H9 (cell line): ENCODE data around the gene ATRIP. TPM values are rescaled to one million over a fixed set of nuclear protein-coding genes. Genes with fewer than 3 reads are reported as not detected.

Source experiments
- DNase-seq: peaks from one replicate; pipeline ENCODE4 v3.0.0-alpha.2; 2017
- H2AFZ ChIP-seq: one replicate; pipeline ENCODE4 v1.6.1; 2013; ENCODE audit warnings: mild to moderate bottlenecking, low read length, control low read depth, moderate library complexity
- H2AK5ac ChIP-seq: 2 replicates; pipeline ENCODE4 v1.6.1; 2013; ENCODE audit warnings: low read length, control low read depth, mixed read lengths; ENCODE audit not compliant: insufficient read length
- H2BK120ac ChIP-seq: one replicate; pipeline ENCODE4 v1.6.1; 2013; ENCODE audit warnings: low read depth, mild to moderate bottlenecking, low read length, control low read depth, inconsistent platforms; ENCODE audit not compliant: poor library complexity, severe bottlenecking
- H2BK12ac ChIP-seq: 2 replicates; pipeline ENCODE4 v1.6.1; 2013; ENCODE audit warnings: low read length, control low read depth, mixed read lengths, low read depth; ENCODE audit not compliant: insufficient read length
- H2BK15ac ChIP-seq: 2 replicates; pipeline ENCODE4 v1.6.1; 2013; ENCODE audit warnings: low read depth, low read length, control low read depth
- H2BK20ac ChIP-seq: one replicate; pipeline ENCODE4 v1.6.1; 2013; ENCODE audit warnings: low read depth, mild to moderate bottlenecking, low read length, control low read depth, inconsistent platforms; ENCODE audit not compliant: poor library complexity, severe bottlenecking
- H2BK5ac ChIP-seq: 2 replicates; pipeline ENCODE4 v1.6.1; 2013; ENCODE audit warnings: low read length, control low read depth, mixed read lengths; ENCODE audit not compliant: insufficient read length
- H3K14ac ChIP-seq: 2 replicates; pipeline ENCODE4 v1.6.1; 2013; ENCODE audit warnings: low read length, control low read depth; ENCODE audit not compliant: insufficient read depth
- H3K18ac ChIP-seq: 2 replicates; pipeline ENCODE4 v1.6.1; 2013; ENCODE audit warnings: low read depth, mild to moderate bottlenecking, mixed read lengths, low read length, control low read depth; ENCODE audit not compliant: insufficient read length
- H3K23ac ChIP-seq: 2 replicates; pipeline ENCODE4 v1.6.1; 2013; ENCODE audit warnings: low read length, control low read depth, mixed read lengths, low read depth; ENCODE audit not compliant: insufficient read length
- H3K23me2 ChIP-seq: 2 replicates; pipeline ENCODE4 v1.6.1; 2013; ENCODE audit warnings: low read depth, mild to moderate bottlenecking, mixed read lengths, low read length, control low read depth; ENCODE audit not compliant: insufficient read length, poor library complexity, severe bottlenecking
- H3K27ac ChIP-seq: 2 replicates; pipeline ENCODE4 v1.5.1; 2013; ENCODE audit warnings: low read length, control low read depth, mixed read lengths, low read depth; ENCODE audit not compliant: insufficient read length
- H3K27me3 ChIP-seq: 2 replicates; pipeline ENCODE4 v1.6.1; 2013; ENCODE audit warnings: low read length, control low read depth, inconsistent platforms; ENCODE audit not compliant: insufficient read depth
- H3K4ac ChIP-seq: 2 replicates; pipeline ENCODE4 v1.6.1; 2013; ENCODE audit warnings: low read depth, mild to moderate bottlenecking, control low read depth, inconsistent platforms, low read length, moderate library complexity
- H3K4me1 ChIP-seq: 2 replicates; pipeline ENCODE4 v1.6.1; 2013; ENCODE audit warnings: low read length, control low read depth, inconsistent platforms; ENCODE audit not compliant: insufficient read depth
- H3K4me2 ChIP-seq: 2 replicates; pipeline ENCODE4 v1.6.1; 2013; ENCODE audit warnings: low read length, control low read depth, mixed read lengths; ENCODE audit not compliant: insufficient read length, insufficient read depth
- H3K56ac ChIP-seq: 2 replicates; pipeline ENCODE4 v1.6.1; 2013; ENCODE audit warnings: low read depth, mild to moderate bottlenecking, mixed read lengths, low read length, control low read depth; ENCODE audit not compliant: insufficient read length
- H3K79me1 ChIP-seq: 2 replicates; pipeline ENCODE4 v1.6.1; 2013; ENCODE audit warnings: low read depth, mild to moderate bottlenecking, moderate library complexity, low read length, control low read depth, inconsistent platforms; ENCODE audit not compliant: insufficient read depth, poor library complexity, severe bottlenecking
- H3K79me2 ChIP-seq: 2 replicates; pipeline ENCODE4 v1.6.1; 2013; ENCODE audit warnings: low read length, control low read depth, inconsistent platforms; ENCODE audit not compliant: insufficient read depth
- H3K9ac ChIP-seq: 2 replicates; pipeline ENCODE4 v1.6.1; 2013; ENCODE audit warnings: low read length, control low read depth, mixed read lengths; ENCODE audit not compliant: insufficient read length; ENCODE audit errors: extremely low read depth
- H3K9me3 ChIP-seq: one replicate; pipeline ENCODE4 v1.6.1; 2013; ENCODE audit warnings: low read depth, low read length, inconsistent platforms; ENCODE audit not compliant: control insufficient read depth
- H3T11ph ChIP-seq: one replicate; pipeline ENCODE4 v1.6.1; 2013; ENCODE audit warnings: mild to moderate bottlenecking, low read length, control low read depth, inconsistent platforms
- H4K20me1 ChIP-seq: one replicate; pipeline ENCODE4 v1.6.1; 2013; ENCODE audit not compliant: control insufficient read depth, insufficient read length, insufficient read depth
- H4K5ac ChIP-seq: 2 replicates; pipeline ENCODE4 v1.6.1; 2013; ENCODE audit warnings: low read depth, mild to moderate bottlenecking, mixed read lengths, low read length, control low read depth; ENCODE audit not compliant: insufficient read length
- H4K8ac ChIP-seq: replicated peaks from 2 replicates; pipeline ENCODE4 v1.6.1; 2013; ENCODE audit warnings: low read length, control low read depth, mixed read lengths, low read depth; ENCODE audit not compliant: insufficient read length
- H4K91ac ChIP-seq: 2 replicates; pipeline ENCODE4 v1.6.1; 2013; ENCODE audit warnings: low read depth, mild to moderate bottlenecking, moderate library complexity, mixed read lengths, low read length, control low read depth; ENCODE audit not compliant: insufficient read length
- H3K27ac Mint-ChIP-seq, 3 experiments: 2 replicates in 2 of 3; 3 replicates in 1 of 3; pipeline ENCODE4 v1.8.0; 2020 to 2021; ENCODE audit warnings: mixed read lengths in 3 of 3, mild to moderate bottlenecking in 1 of 3, moderate library complexity in 1 of 3
- H3K27me3 Mint-ChIP-seq: 2 replicates; pipeline ENCODE4 v1.8.0; 2021; ENCODE audit warnings: low read depth, mild to moderate bottlenecking, moderate library complexity, mixed read lengths
- H3K36me3 Mint-ChIP-seq, 3 experiments: 2 replicates in 2 of 3; 3 replicates in 1 of 3; pipeline ENCODE4 v1.8.0; 2020 to 2021; ENCODE audit warnings: low read depth in 3 of 3, mixed read lengths in 3 of 3; ENCODE audit not compliant: insufficient read depth in 1 of 3
- H3K4me1 Mint-ChIP-seq, 2 experiments: 2 replicates each; pipeline ENCODE4 v1.8.0; 2020; ENCODE audit warnings: mixed read lengths in 2 of 2
- H3K4me3 Mint-ChIP-seq, 2 experiments: 2 replicates in 1 of 2; 3 replicates in 1 of 2; pipeline ENCODE4 v1.8.0; 2020 to 2021; ENCODE audit warnings: mild to moderate bottlenecking in 2 of 2, mixed read lengths in 2 of 2, moderate library complexity in 1 of 2
- H3K9me3 Mint-ChIP-seq, 2 experiments: 2 replicates in 1 of 2; 3 replicates in 1 of 2; pipeline ENCODE4 v1.8.0; 2020; ENCODE audit warnings: mild to moderate bottlenecking in 2 of 2, mixed read lengths in 2 of 2, moderate library complexity in 1 of 2
- WGBS: extraction: QIAGEN DNeasy Blood & Tissue Kit; methylation state at CpG from one replicate; pipeline ENCODE4 v1.1.7; 2013; ENCODE audit warnings: missing lambda C conversion rate, low lambda C conversion rate, mixed read lengths; ENCODE audit not compliant: insufficient read length; ENCODE audit errors: extremely low coverage; 5-methylcytosine and 5-hydroxymethylcytosine counted together
- total RNA-seq: library from RNA; stranded (reverse); gene quantifications from 2 replicates; pipeline ENCODE4 v1.2.1, GENCODE V29; 2021
- TF ChIP-seq, protein P1 (sequence below): fragments of 200-600 bp; sonication (generic); conservative IDR thresholded peaks from 3 replicates; pipeline ENCODE4 v1.8.0; 2021; ENCODE audit warnings: antibody characterized with exemption, mild to moderate bottlenecking

ATRIP gene
- total RNA-seq, 1 experiment from 2014 or later, result 16.3 TPM

DNA sequence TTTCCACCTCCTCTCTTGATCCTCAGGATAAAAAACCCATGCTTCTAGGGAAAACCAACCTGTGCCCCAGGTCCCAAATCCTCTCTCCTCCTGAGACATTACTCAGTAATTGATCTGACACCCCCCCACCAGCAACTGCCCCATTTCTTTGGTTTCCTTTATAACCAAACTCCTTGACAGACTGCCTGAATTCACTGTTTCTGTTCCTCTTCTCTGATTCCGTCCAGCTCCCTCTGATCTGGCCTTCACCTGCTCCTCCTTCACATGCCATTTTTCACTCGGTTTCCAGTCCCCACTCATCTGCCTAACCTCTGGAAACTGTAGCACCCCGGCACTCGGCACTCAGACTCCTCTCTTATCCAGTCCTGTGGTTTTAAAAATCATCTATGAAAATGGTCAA is 8.7 kb upstream of the ATRIP start:
- peaks cover 5% of the 10 kb centered on the region for H3K79me1 ChIP-seq
- H3K4me2 ChIP-seq, result no peak overlapping the region
- no peak overlapping the region for H2BK12ac ChIP-seq
- no peak overlapping the region for H2AFZ ChIP-seq
- no peak overlapping the region for H3K9ac ChIP-seq
- H4K8ac ChIP-seq, result no peak overlapping the region
- H3K18ac ChIP-seq, result no peak overlapping the region
- no peak overlapping the region for H3K23ac ChIP-seq
- Mint-ChIP-seq H3K4me1 (peaks cover 15 to 22% of the 10 kb centered on the region in 2 experiments), H3K36me3 (peaks cover 23 to 52% (median 36%) of the 10 kb centered on the region in 3 experiments; a peak in 6 of 7 replicates), H3K27me3 (no peaks in the 10 kb centered on the region), H3K9me3 (no peaks in the 10 kb centered on the region), H3K4me3 (peak overlapping the region in 1 of 2 experiments; percentile 6; a peak in 1 of 5 replicates), H3K27ac (no peak overlapping the region; a peak in 2 of 7 replicates)
- peaks cover 5% of the 10 kb centered on the region; the same call in 1 of the 2 replicates for H3K79me2 ChIP-seq
- no peak overlapping the region for H3K56ac ChIP-seq
- no peak overlapping the region for H2BK5ac ChIP-seq
- H3K4ac ChIP-seq, result no peak overlapping the region
- no peaks in the 10 kb centered on the region for H3K9me3 ChIP-seq
- H3K27me3 ChIP-seq, result no peaks in the 10 kb centered on the region
- no peak for DNase-seq
- H4K5ac ChIP-seq, result no peak overlapping the region
- no peak overlapping the region for H2BK120ac ChIP-seq
- H3K23me2 ChIP-seq, result no peaks in the 10 kb centered on the region
- no peaks in the 10 kb centered on the region for H4K20me1 ChIP-seq
- TF ChIP-seq, protein P1, sequence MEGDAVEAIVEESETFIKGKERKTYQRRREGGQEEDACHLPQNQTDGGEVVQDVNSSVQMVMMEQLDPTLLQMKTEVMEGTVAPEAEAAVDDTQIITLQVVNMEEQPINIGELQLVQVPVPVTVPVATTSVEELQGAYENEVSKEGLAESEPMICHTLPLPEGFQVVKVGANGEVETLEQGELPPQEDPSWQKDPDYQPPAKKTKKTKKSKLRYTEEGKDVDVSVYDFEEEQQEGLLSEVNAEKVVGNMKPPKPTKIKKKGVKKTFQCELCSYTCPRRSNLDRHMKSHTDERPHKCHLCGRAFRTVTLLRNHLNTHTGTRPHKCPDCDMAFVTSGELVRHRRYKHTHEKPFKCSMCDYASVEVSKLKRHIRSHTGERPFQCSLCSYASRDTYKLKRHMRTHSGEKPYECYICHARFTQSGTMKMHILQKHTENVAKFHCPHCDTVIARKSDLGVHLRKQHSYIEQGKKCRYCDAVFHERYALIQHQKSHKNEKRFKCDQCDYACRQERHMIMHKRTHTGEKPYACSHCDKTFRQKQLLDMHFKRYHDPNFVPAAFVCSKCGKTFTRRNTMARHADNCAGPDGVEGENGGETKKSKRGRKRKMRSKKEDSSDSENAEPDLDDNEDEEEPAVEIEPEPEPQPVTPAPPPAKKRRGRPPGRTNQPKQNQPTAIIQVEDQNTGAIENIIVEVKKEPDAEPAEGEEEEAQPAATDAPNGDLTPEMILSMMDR, result no peak
- H4K91ac ChIP-seq, result no peak overlapping the region
- no peak overlapping the region for H3K27ac ChIP-seq
- no CpG with 5 or more reads among the region's 4 CpGs for WGBS
- no peak overlapping the region for H3T11ph ChIP-seq
- H2BK20ac ChIP-seq, result no peak overlapping the region
- no peak overlapping the region for H2BK15ac ChIP-seq
- peaks cover 3% of the 10 kb centered on the region; the same call in 1 of the 2 replicates for H3K4me1 ChIP-seq
- H2AK5ac ChIP-seq, result no peak overlapping the region
- H3K14ac ChIP-seq, result no peak overlapping the region
